ENCODE measurements around the gene OR2B3.

- no peak for TF ChIP-seq POLR2A (IDR thresholded peaks at IDR 0.05)
- TF ChIP-seq CTCF (IDR thresholded peaks at IDR 0.05), result no peak
Measured at GRCh38 chr6:29092957-29093356, 5.8 kb upstream of the OR2B3 start.
